Measurements from ENCODE around the gene MFSD2B. TPM values are rescaled to one million over a fixed set of nuclear protein-coding genes. Genes with fewer than 3 reads are reported as not detected.

The MFSD2B gene
- total RNA-seq, 2 experiments from 2014 or later: 0.09 to 1.0 TPM

DNA sequence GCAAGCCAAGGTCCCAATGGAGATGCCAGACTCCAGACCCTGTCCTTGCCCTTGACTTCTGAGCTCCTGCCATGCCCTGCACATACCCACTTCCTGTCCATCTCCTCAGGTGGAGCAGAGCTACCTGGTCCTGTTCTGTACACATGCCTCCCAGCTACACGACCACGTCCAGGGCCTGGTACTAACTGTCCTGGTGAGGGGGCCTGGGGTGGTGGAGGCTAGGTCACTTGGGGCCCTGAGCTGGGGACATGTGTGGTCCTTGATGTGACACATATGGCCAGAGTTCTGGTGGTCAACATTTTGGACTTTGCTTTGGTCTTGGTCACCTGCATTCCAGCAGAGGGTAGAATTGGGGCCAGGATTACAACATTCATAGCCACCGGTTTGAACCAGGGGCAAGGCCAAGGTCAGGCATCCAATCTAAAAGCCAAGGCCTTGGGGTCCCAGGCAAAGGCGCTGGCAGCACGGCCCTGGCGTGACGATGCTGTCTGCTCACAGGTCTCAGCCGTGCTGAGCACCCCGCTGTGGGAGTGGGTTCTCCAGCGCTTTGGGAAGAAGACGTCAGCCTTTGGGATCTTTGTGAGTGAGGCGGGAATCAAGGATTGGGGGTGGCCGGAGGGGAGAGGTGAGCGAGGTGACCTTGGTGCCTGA is 12.6 kb downstream of the MFSD2B start:
- BruUV-seq (replicated peaks): no TSS peak
- Histone ChIP-seq H3K27ac (ENCODE audit: low read depth, low read length, poor library complexity, severe bottlenecking) (no peak overlapping the region), H3K4me3 (ENCODE audit: low read depth, low read length, poor library complexity, severe bottlenecking) (no peak overlapping the region), H3K9me2 (ENCODE audit: insufficient read depth, low read length) (no peaks in the 10 kb centered on the region), H2AFZ (ENCODE audit: low read length) (no peak overlapping the region), H3K4me1 (ENCODE audit: insufficient read depth, low read length, poor library complexity, severe bottlenecking) (no peaks in the 10 kb centered on the region), H3K4me2 (ENCODE audit: low read length) (no peak overlapping the region), H4K20me1 (ENCODE audit: insufficient read depth, low read length) (no peaks in the 10 kb centered on the region), H3K79me2 (ENCODE audit: insufficient read depth, low read depth, low read length) (no peaks in the 10 kb centered on the region), H3K9me3 (ENCODE audit: low read length) (no peaks in the 10 kb centered on the region), H3K36me3 (ENCODE audit: insufficient read depth, low read length) (peaks cover 4% of the 10 kb centered on the region; the same call in 1 of the 2 replicates)
- DNase-seq (ENCODE audit: low spot score): no peak
- intact Hi-C loops (cut with micrococcal nuclease; ENCODE audit: unreplicated experiment): no loop called here
- ChIA-PET POLR2A (interaction anchor here (0.6 kb wide), 1 partner anchor 16 kb away, joined by 3 read pairs; no protein-coding TSS in a partner anchor), CTCF (ENCODE audit: unreplicated experiment) (no interaction called here)
- TF ChIP-seq, protein P1, sequence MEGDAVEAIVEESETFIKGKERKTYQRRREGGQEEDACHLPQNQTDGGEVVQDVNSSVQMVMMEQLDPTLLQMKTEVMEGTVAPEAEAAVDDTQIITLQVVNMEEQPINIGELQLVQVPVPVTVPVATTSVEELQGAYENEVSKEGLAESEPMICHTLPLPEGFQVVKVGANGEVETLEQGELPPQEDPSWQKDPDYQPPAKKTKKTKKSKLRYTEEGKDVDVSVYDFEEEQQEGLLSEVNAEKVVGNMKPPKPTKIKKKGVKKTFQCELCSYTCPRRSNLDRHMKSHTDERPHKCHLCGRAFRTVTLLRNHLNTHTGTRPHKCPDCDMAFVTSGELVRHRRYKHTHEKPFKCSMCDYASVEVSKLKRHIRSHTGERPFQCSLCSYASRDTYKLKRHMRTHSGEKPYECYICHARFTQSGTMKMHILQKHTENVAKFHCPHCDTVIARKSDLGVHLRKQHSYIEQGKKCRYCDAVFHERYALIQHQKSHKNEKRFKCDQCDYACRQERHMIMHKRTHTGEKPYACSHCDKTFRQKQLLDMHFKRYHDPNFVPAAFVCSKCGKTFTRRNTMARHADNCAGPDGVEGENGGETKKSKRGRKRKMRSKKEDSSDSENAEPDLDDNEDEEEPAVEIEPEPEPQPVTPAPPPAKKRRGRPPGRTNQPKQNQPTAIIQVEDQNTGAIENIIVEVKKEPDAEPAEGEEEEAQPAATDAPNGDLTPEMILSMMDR (conservative IDR thresholded peaks at IDR 0.05; ENCODE audit: low read length): no peak
- TF ChIP-seq EZH2phosphoT487 (IDR thresholded peaks at IDR 0.05; ENCODE audit: borderline replicate concordance, low read depth, low read length): no peak

DNA sequence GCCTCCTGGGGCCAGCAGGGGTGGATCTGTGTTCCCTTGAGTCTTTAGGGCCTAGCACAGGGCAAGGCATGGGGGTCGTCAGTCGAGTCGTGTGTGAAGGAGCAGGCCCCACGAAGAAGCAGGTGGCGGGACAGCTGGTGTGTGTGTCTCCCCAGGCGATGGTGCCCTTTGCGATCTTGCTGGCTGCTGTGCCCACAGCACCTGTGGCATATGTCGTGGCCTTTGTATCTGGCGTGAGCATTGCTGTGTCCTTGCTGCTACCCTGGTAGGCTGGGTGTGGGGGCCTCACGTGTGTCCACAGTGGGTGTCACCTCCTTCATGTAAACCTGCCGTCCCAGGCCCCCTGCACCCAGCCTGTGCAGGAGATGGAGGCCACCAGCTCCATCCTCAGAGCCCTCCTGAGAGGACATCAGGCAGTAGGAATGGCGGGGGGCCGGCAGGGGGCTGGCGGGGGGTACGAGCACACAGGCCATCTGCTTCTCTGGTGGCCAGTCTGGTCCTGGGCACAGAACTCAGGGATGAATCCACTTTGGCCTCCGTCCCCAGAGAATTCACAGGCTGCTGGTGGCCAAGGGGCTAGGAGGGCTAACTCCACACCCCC is 13.2 kb downstream of the MFSD2B start:
- no peak overlapping the region for H2AFZ ChIP-seq (ENCODE audit: low read length)
- no peak overlapping the region for H3K4me2 ChIP-seq (ENCODE audit: low read length)
- H4K20me1 ChIP-seq (ENCODE audit: insufficient read depth, low read length): no peaks in the 10 kb centered on the region
- no peaks in the 10 kb centered on the region for H3K79me2 ChIP-seq (ENCODE audit: insufficient read depth, low read depth, low read length)
- no peak overlapping the region for H3K27ac ChIP-seq (ENCODE audit: low read depth, low read length, poor library complexity, severe bottlenecking)
- intact Hi-C loops (cut with micrococcal nuclease; ENCODE audit: unreplicated experiment): no loop called here
- no peak for TF ChIP-seq EZH2phosphoT487 (IDR thresholded peaks at IDR 0.05; ENCODE audit: borderline replicate concordance, low read depth, low read length)
- TF ChIP-seq, protein P1 (conservative IDR thresholded peaks at IDR 0.05; ENCODE audit: low read length): no peak
- no peak for DNase-seq (ENCODE audit: low spot score)
- ChIA-PET POLR2A (no interaction called here), CTCF (ENCODE audit: unreplicated experiment) (no interaction called here)
- BruUV-seq (replicated peaks): no TSS peak
- peaks cover 4% of the 10 kb centered on the region; the same call in 1 of the 2 replicates for H3K36me3 ChIP-seq (ENCODE audit: insufficient read depth, low read length)
- H3K9me2 ChIP-seq (ENCODE audit: insufficient read depth, low read length): no peaks in the 10 kb centered on the region
- no peaks in the 10 kb centered on the region for H3K9me3 ChIP-seq (ENCODE audit: low read length)
- no peaks in the 10 kb centered on the region for H3K4me1 ChIP-seq (ENCODE audit: insufficient read depth, low read length, poor library complexity, severe bottlenecking)
- no peak overlapping the region for H3K4me3 ChIP-seq (ENCODE audit: low read depth, low read length, poor library complexity, severe bottlenecking)

DNA sequence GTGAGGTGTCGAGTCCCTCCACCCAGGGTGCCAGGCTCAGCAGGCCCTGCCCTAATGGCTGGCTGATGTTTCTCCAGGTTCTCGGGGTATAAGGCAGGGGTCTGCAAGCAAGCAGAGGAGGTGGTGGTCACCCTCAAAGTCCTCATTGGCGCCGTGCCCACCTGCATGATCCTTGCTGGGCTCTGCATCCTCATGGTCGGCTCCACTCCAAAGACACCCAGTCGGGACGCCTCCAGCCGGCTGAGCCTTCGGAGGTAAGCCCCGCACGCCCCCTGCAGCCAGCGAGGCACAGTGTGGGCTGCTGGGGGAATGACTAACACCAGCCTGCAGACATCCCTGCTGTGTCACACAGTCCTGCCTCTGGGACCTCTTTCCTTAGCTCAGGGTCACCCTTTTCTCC is 14.1 kb downstream of the MFSD2B start:
- Histone ChIP-seq H3K36me3 (ENCODE audit: insufficient read depth, low read length) (peaks cover 8% of the 10 kb centered on the region; the same call in 1 of the 2 replicates), H4K20me1 (ENCODE audit: insufficient read depth, low read length) (no peaks in the 10 kb centered on the region), H3K4me2 (ENCODE audit: low read length) (no peak overlapping the region), H3K9me2 (ENCODE audit: insufficient read depth, low read length) (no peaks in the 10 kb centered on the region), H3K79me2 (ENCODE audit: insufficient read depth, low read depth, low read length) (no peaks in the 10 kb centered on the region), H2AFZ (ENCODE audit: low read length) (no peak overlapping the region), H3K27ac (ENCODE audit: low read depth, low read length, poor library complexity, severe bottlenecking) (no peak overlapping the region), H3K4me1 (ENCODE audit: insufficient read depth, low read length, poor library complexity, severe bottlenecking) (no peaks in the 10 kb centered on the region), H3K9me3 (ENCODE audit: low read length) (no peaks in the 10 kb centered on the region), H3K4me3 (ENCODE audit: low read depth, low read length, poor library complexity, severe bottlenecking) (no peak overlapping the region)
- intact Hi-C loops (cut with micrococcal nuclease; ENCODE audit: unreplicated experiment): no loop called here
- TF ChIP-seq, protein P1 (conservative IDR thresholded peaks at IDR 0.05; ENCODE audit: low read length): no peak
- no peak for TF ChIP-seq EZH2phosphoT487 (IDR thresholded peaks at IDR 0.05; ENCODE audit: borderline replicate concordance, low read depth, low read length)
- POLR2A ChIA-PET: no interaction called here
- CTCF ChIA-PET (ENCODE audit: unreplicated experiment): no interaction called here
- no TSS peak for BruUV-seq (replicated peaks)
- DNase-seq (ENCODE audit: low spot score): no peak
